GM21390 (cell line): ENCODE measurements around the gene NELFCD.
"Not testable (repeated sequence)": the region's sequence is repeated elsewhere in the genome, so short reads cannot be mapped to it uniquely, and the experiment has no call there.

Experiments used
- ATAC-seq: cut with Tn5 transposase; IDR thresholded peaks from one replicate; pipeline ENCODE4 v1.9.1; 2021; ENCODE audit not compliant: unreplicated experiment

NELFCD gene

DNA sequence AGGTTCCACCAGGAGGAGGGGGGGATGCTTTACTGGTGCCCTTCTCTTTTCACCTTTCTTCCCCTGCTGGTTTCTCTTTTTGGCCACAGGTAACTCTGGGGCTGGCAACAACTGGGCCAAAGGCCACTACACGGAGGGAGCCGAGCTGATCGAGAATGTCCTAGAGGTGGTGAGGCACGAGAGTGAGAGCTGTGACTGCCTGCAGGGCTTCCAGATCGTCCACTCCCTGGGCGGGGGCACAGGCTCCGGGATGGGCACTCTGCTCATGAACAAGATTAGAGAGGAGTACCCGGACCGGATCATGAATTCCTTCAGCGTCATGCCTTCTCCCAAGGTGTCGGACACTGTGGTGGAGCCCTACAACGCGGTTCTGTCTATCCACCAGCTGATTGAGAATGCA, 42.6 kb downstream of the NELFCD start:
- ATAC-seq, result no peak

- no peak for ATAC-seq
Measured at GRCh38 chr20:59024111-59024530, 43.1 kb downstream of the NELFCD start.

DNA sequence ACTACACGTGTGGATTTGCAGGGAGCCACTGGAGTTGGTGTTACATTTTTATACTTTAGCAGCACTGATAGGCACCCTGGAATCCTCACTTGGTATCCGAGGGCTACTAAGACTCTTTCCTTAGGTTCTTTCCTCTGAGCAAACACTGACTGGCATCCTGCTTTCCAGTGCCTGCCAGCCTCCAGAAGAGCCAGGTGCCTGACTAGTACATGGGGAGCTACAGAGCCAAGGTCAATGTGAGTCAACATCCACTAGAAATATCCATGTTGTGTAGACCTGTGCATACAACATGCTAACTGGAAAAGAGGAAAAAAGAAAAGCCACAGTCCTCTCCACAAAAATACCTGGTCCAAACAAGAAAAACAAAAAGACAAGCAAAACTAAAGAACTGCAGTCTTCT, 44.0 kb downstream of the NELFCD start:
- no peak for ATAC-seq

DNA sequence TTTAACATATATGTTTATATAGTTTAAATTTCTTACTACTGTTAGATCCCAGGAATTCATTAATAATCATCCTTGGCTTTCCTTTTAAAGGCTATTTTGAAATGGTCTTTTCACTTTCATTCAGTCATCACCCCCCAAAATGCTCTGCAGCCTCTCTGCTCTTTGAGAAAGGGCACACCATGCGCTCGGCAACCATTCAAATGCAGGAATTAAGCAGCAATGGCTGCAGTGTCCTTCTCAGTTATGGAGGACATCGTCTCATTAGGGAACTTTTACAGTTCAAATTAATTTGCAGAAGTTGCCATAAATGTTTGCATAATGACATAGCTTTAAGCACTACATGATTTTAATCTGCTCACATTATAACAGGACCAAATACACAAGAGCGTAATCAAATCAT, 44.5 kb downstream of the NELFCD start:
- no peak for ATAC-seq

- no peak for ATAC-seq
Measured at GRCh38 chr20:59026904-59027740, 46.1 kb downstream of the NELFCD start.

- no peak for ATAC-seq
Measured at GRCh38 chr20:59027741-59028320, 46.8 kb downstream of the NELFCD start.

- no peak for ATAC-seq
Measured at GRCh38 chr20:59028812-59029211, 47.8 kb downstream of the NELFCD start.

- ATAC-seq, result no peak
Measured at GRCh38 chr20:59030911-59031563, 50.0 kb downstream of the NELFCD start.

- peak; percentile 2 for ATAC-seq
Measured at GRCh38 chr20:59031564-59032022, 50.5 kb downstream of the NELFCD start.

DNA sequence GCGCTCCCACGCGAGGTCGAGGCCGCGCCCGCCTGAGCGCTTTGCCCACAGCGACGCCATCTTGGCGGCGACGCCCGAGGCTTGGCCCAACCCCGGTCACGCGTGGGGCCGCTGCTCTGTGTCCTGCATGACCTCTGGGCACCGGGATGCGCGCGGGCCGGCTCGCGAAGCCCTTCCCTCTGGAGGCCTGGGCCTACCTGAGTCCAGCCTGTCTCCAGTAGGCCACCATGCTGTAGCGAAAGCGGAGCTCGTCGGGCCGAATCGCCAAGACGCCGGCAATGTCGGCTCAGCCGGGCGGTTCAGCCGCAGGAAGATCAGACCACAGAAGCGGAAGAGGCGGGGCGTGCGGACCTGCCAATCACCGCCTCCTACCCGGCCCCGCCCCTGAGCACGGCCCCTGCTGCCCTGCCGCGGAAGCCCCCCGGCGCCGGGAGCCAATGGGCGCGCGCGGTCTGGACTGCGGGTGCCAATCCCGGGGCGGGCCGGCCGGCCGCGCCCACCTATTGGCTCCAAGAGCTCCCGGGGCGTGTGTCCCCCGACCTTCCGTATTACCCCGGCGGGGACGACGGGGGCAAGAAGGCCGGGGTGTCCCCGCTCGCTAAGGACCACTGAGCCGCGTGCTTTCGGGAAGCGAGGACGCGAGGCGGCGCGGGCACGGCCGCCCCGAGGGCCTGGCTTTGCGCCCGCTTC, 51.1 kb downstream of the NELFCD start, which contains the start of gene ATP5F1E:
ATP5F1E (minus strand) TSS at position 313 of the 690 bp plus-strand sequence; CDS start at position 229, 84 bp downstream.
- peak; percentile 95 for ATAC-seq

GRCh38 chr20:59032713-59033059, 51.6 kb downstream of the NELFCD start:
- ATAC-seq, result no peak

GRCh38 chr20:59033093-59033492, 52.0 kb downstream of the NELFCD start:
- ATAC-seq, result no peak

GRCh38 chr20:59033616-59034165, 52.6 kb downstream of the NELFCD start:
- no peak for ATAC-seq

GRCh38 chr20:59035381-59035780, 54.3 kb downstream of the NELFCD start:
- no peak for ATAC-seq

GRCh38 chr20:59037386-59037785, 56.3 kb downstream of the NELFCD start:
- no peak for ATAC-seq

- no peak for ATAC-seq
Measured at GRCh38 chr20:59039233-59039632, 58.2 kb downstream of the NELFCD start.

DNA sequence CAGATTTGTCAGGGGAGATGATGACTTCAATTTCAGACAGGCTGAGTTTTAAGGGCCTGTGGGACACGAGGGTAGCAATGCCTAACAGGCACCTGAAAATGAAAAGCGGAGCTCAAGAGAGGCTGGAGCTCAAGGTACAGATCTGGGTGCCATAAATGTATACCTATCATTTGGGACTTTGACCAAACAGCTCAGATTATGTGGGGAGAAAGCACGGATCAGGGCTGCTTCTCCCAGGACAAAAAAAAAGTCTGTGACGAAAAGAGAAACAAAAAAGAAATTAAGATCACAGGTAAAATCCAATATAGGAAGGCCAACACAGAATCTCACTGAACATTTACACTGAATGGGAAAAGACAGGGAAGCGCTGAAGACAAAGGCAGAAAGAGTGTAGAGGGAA, 59.6 kb downstream of the NELFCD start:
- ATAC-seq, result no peak

- not testable (repeated sequence) for ATAC-seq
Measured at GRCh38 chr20:59041487-59041886, 60.4 kb downstream of the NELFCD start.

- ATAC-seq, result peak; percentile 27
Measured at GRCh38 chr20:59042151-59042795, 61.2 kb downstream of the NELFCD start, which contains the start of gene PRELID3B. PRELID3B (minus strand) TSS chr20:59042786; CDS start chr20:59042730, 56 bp downstream.
